ENCODE results near the gene CFAP61.

DNA sequence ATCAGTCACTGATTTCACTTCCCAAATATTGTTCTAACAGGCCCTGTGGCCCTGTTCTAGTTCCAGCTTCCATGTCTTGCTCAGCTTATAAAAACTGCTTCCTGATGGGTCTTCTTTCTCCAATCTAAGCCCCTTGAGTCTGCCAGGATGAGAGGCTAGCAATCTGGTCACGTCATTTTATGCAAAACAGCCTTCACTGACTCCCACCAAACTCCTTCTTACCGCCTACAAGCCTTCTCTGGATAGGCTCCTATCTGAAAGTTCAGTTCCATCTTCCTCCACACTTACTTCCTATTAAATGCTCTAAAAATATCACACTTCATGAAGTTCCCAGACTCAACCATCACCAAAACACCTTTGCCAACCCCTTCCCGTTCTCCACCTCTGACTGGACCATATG, 15.6 kb upstream of the CFAP61 start:
- TF ChIP-seq, protein P1, sequence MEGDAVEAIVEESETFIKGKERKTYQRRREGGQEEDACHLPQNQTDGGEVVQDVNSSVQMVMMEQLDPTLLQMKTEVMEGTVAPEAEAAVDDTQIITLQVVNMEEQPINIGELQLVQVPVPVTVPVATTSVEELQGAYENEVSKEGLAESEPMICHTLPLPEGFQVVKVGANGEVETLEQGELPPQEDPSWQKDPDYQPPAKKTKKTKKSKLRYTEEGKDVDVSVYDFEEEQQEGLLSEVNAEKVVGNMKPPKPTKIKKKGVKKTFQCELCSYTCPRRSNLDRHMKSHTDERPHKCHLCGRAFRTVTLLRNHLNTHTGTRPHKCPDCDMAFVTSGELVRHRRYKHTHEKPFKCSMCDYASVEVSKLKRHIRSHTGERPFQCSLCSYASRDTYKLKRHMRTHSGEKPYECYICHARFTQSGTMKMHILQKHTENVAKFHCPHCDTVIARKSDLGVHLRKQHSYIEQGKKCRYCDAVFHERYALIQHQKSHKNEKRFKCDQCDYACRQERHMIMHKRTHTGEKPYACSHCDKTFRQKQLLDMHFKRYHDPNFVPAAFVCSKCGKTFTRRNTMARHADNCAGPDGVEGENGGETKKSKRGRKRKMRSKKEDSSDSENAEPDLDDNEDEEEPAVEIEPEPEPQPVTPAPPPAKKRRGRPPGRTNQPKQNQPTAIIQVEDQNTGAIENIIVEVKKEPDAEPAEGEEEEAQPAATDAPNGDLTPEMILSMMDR (IDR thresholded peaks at IDR 0.05): no peak
- no peak for TF ChIP-seq EP300 (IDR thresholded peaks at IDR 0.05)

All from suprapubic skin (tissue), 3 donors.